Measurements from ENCODE around the gene ANKRD13A. TPM values are rescaled to one million over a fixed set of nuclear protein-coding genes. Genes with fewer than 3 reads are reported as not detected.
A peak's percentile ranks its signal among the peaks of the same experiment; 100 is the strongest.

Gene ANKRD13A
- total and polyA plus RNA-seq, 2 of the 13 experiments (the other 11 are each of a cell fraction or from before 2014, with no cell fraction given): 34.1 to 41.6 TPM

DNA sequence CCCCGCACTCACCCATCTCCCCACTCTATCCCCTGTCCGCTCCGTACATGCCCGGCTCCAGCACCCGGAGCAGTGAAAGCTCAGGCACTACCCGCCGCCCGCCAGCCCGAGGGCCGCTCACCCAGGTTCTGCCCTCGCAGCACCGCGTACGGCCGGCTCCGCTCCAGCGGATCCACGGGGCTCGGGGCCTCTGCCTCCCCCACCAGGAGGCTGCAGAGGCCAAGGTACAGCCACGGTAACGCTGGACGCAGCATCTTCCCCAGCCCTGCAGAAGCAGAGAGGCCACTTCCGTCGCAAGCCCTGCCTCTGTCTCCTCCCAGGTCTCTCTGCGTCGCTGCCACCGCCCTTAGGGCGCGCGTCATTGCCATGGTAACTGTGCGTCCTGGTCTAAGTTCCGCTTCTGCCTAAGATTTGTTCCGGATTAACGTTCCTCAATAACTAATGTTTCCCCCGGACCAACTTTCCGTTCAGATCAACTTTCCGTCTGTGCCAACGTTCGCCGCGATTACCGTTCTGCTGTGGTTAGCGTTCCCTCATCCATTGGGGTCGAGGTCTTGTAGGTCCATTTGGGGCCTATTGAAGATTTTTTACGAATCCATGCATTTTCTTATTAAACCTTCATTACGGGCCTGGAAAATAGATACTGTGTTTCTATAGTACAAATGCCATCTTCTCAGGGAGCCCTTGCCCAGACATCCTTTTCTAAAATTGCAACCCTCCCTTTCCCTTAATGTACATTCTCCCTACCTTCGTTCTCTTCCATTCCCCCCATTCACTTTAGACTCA, 49.2 kb downstream of the ANKRD13A start, which contains the start of gene C12orf76 (continued):
- TF ChIP-seq, protein P1, sequence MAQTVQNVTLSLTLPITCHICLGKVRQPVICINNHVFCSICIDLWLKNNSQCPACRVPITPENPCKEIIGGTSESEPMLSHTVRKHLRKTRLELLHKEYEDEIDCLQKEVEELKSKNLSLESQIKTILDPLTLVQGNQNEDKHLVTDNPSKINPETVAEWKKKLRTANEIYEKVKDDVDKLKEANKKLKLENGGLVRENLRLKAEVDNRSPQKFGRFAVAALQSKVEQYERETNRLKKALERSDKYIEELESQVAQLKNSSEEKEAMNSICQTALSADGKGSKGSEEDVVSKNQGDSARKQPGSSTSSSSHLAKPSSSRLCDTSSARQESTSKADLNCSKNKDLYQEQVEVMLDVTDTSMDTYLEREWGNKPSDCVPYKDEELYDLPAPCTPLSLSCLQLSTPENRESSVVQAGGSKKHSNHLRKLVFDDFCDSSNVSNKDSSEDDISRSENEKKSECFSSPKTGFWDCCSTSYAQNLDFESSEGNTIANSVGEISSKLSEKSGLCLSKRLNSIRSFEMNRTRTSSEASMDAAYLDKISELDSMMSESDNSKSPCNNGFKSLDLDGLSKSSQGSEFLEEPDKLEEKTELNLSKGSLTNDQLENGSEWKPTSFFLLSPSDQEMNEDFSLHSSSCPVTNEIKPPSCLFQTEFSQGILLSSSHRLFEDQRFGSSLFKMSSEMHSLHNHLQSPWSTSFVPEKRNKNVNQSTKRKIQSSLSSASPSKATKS (CRISPR knock-in tag; IDR thresholded peaks at IDR 0.05): no peak
- TF ChIP-seq HOXA9 (CRISPR knock-in tag; IDR thresholded peaks at IDR 0.05; ENCODE audit: borderline replicate concordance) (no peak), SMC3 (IDR thresholded peaks at IDR 0.05; ENCODE audit: low read length) (no peak), ERF (CRISPR knock-in tag; IDR thresholded peaks at IDR 0.05) (peak; percentile 92), RCOR2 (CRISPR knock-in tag; IDR thresholded peaks at IDR 0.05) (peak; percentile 77), RELA (CRISPR knock-in tag; IDR thresholded peaks at IDR 0.05) (0 out of 2 replicates have a peak, but pooled peaks have one; percentile 23), PHF20 (CRISPR knock-in tag; IDR thresholded peaks at IDR 0.05) (peak; percentile 94), CENPX (CRISPR knock-in tag; IDR thresholded peaks at IDR 0.05) (no peak), ZNF720 (CRISPR knock-in tag; IDR thresholded peaks at IDR 0.05) (no peak), ZFP37 (CRISPR knock-in tag; IDR thresholded peaks at IDR 0.05; ENCODE audit: borderline replicate concordance) (no peak; the same call in 1 of the 2 replicates), ELF4 (CRISPR knock-in tag; IDR thresholded peaks at IDR 0.05; ENCODE audit: borderline replicate concordance) (no peak), THAP11 (CRISPR knock-in tag; IDR thresholded peaks at IDR 0.05) (peak; percentile 95), REL (CRISPR knock-in tag; conservative IDR thresholded peaks at IDR 0.05) (peak; percentile 29; the same call in 1 of the 2 replicates)
- TF ChIP-seq, protein P2, sequence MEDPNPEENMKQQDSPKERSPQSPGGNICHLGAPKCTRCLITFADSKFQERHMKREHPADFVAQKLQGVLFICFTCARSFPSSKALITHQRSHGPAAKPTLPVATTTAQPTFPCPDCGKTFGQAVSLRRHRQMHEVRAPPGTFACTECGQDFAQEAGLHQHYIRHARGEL (CRISPR knock-in tag; IDR thresholded peaks at IDR 0.05): no peak
- TF ChIP-seq, protein P3, sequence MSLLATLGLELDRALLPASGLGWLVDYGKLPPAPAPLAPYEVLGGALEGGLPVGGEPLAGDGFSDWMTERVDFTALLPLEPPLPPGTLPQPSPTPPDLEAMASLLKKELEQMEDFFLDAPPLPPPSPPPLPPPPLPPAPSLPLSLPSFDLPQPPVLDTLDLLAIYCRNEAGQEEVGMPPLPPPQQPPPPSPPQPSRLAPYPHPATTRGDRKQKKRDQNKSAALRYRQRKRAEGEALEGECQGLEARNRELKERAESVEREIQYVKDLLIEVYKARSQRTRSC (CRISPR knock-in tag; IDR thresholded peaks at IDR 0.05; ENCODE audit: low read depth): no peak
- TF ChIP-seq, protein P4, sequence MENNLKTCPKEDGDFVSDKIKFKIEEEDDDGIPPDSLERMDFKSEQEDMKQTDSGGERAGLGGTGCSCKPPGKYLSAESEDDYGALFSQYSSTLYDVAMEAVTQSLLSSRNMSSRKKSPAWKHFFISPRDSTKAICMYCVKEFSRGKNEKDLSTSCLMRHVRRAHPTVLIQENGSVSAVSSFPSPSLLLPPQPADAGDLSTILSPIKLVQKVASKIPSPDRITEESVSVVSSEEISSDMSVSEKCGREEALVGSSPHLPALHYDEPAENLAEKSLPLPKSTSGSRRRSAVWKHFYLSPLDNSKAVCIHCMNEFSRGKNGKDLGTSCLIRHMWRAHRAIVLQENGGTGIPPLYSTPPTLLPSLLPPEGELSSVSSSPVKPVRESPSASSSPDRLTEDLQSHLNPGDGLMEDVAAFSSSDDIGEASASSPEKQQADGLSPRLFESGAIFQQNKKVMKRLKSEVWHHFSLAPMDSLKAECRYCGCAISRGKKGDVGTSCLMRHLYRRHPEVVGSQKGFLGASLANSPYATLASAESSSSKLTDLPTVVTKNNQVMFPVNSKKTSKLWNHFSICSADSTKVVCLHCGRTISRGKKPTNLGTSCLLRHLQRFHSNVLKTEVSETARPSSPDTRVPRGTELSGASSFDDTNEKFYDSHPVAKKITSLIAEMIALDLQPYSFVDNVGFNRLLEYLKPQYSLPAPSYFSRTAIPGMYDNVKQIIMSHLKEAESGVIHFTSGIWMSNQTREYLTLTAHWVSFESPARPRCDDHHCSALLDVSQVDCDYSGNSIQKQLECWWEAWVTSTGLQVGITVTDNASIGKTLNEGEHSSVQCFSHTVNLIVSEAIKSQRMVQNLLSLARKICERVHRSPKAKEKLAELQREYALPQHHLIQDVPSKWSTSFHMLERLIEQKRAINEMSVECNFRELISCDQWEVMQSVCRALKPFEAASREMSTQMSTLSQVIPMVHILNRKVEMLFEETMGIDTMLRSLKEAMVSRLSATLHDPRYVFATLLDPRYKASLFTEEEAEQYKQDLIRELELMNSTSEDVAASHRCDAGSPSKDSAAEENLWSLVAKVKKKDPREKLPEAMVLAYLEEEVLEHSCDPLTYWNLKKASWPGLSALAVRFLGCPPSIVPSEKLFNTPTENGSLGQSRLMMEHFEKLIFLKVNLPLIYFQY (CRISPR knock-in tag; IDR thresholded peaks at IDR 0.05; ENCODE audit: borderline replicate concordance): 0 out of 2 replicates have a peak, but pooled peaks have one; percentile 50
- TF ChIP-seq, protein P5, sequence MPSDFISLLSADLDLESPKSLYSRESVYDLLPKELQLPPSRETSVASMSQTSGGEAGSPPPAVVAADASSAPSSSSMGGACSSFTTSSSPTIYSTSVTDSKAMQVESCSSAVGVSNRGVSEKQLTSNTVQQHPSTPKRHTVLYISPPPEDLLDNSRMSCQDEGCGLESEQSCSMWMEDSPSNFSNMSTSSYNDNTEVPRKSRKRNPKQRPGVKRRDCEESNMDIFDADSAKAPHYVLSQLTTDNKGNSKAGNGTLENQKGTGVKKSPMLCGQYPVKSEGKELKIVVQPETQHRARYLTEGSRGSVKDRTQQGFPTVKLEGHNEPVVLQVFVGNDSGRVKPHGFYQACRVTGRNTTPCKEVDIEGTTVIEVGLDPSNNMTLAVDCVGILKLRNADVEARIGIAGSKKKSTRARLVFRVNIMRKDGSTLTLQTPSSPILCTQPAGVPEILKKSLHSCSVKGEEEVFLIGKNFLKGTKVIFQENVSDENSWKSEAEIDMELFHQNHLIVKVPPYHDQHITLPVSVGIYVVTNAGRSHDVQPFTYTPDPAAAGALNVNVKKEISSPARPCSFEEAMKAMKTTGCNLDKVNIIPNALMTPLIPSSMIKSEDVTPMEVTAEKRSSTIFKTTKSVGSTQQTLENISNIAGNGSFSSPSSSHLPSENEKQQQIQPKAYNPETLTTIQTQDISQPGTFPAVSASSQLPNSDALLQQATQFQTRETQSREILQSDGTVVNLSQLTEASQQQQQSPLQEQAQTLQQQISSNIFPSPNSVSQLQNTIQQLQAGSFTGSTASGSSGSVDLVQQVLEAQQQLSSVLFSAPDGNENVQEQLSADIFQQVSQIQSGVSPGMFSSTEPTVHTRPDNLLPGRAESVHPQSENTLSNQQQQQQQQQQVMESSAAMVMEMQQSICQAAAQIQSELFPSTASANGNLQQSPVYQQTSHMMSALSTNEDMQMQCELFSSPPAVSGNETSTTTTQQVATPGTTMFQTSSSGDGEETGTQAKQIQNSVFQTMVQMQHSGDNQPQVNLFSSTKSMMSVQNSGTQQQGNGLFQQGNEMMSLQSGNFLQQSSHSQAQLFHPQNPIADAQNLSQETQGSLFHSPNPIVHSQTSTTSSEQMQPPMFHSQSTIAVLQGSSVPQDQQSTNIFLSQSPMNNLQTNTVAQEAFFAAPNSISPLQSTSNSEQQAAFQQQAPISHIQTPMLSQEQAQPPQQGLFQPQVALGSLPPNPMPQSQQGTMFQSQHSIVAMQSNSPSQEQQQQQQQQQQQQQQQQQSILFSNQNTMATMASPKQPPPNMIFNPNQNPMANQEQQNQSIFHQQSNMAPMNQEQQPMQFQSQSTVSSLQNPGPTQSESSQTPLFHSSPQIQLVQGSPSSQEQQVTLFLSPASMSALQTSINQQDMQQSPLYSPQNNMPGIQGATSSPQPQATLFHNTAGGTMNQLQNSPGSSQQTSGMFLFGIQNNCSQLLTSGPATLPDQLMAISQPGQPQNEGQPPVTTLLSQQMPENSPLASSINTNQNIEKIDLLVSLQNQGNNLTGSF (CRISPR knock-in tag; IDR thresholded peaks at IDR 0.05): no peak; the same call in 1 of the 2 replicates

Data from HepG2 (cell line).